Immature natural killer cell (primary cell): ENCODE results near the gene KCNA5. TPM values are rescaled to one million over a fixed set of nuclear protein-coding genes. Genes with fewer than 3 reads are reported as not detected.

Experiments
- DNase-seq, 3 donors: peaks; one replicate each; pipeline ENCODE4 v3.0.0; 2022; ENCODE audit warnings: mixed read lengths in 1 of 3
- H3K27ac Mint-ChIP-seq, 6 donors: one replicate each; pipeline ENCODE4 v1.8.0; 2020; ENCODE audit warnings: mixed read lengths in 6 of 6, mild to moderate bottlenecking in 5 of 6, inconsistent platforms in 4 of 6, moderate library complexity in 3 of 6
- H3K27me3 Mint-ChIP-seq, 3 donors: one replicate each; pipeline ENCODE4 v1.8.0; 2020 to 2021; ENCODE audit warnings: low read depth in 3 of 3, mild to moderate bottlenecking in 3 of 3, mixed read lengths in 3 of 3, moderate library complexity in 3 of 3, inconsistent platforms in 1 of 3
- H3K36me3 Mint-ChIP-seq, 3 donors: one replicate each; pipeline ENCODE4 v1.8.0; 2020; ENCODE audit warnings: mixed read lengths in 3 of 3, inconsistent platforms in 2 of 3, mild to moderate bottlenecking in 2 of 3
- H3K4me1 Mint-ChIP-seq, 2 donors: one replicate each; pipeline ENCODE4 v1.8.0; 2020; ENCODE audit warnings: inconsistent platforms in 2 of 2, mild to moderate bottlenecking in 2 of 2, mixed read lengths in 2 of 2, moderate library complexity in 1 of 2
- H3K4me3 Mint-ChIP-seq, 5 donors: one replicate each; pipeline ENCODE4 v1.8.0; 2020; ENCODE audit warnings: mild to moderate bottlenecking in 5 of 5, mixed read lengths in 5 of 5, inconsistent platforms in 3 of 5, moderate library complexity in 3 of 5
- H3K9me3 Mint-ChIP-seq, 6 donors: one replicate each; pipeline ENCODE4 v1.8.0; 2020; ENCODE audit warnings: mild to moderate bottlenecking in 6 of 6, mixed read lengths in 6 of 6, inconsistent platforms in 4 of 6, moderate library complexity in 3 of 6
- polyA plus RNA-seq, 3 donors: library from polyadenylated mRNA; unstranded; fragments of 300-500 nt; fragmentation: Illumina TruSeq; gene quantifications; one replicate each; pipeline ENCODE4 v1.2.3, GENCODE V29; 2021

The KCNA5 gene
- polyA plus RNA-seq, 3 donors from 2014 or later, result 1.1 TPM; not detected in 2

GRCh38 chr12:5035618-5036017 lies 8.1 kb upstream of the KCNA5 start:
- Mint-ChIP-seq H3K9me3 (peaks cover 0 to 2% (median 0%) of the 10 kb centered on the region in 6 donors), H3K27me3 (peaks cover 2 to 6% (median 2%) of the 10 kb centered on the region in 3 donors), H3K4me3 (no peak overlapping the region), H3K36me3 (no peaks in the 10 kb centered on the region), H3K27ac (no peak overlapping the region), H3K4me1 (no peaks in the 10 kb centered on the region)
- DNase-seq, result no peak

- Mint-ChIP-seq H3K4me3 (no peak overlapping the region), H3K4me1 (no peaks in the 10 kb centered on the region), H3K9me3 (peaks cover 0 to 2% (median 0%) of the 10 kb centered on the region in 6 donors), H3K27ac (no peak overlapping the region), H3K36me3 (no peaks in the 10 kb centered on the region), H3K27me3 (peaks cover 2 to 7% (median 3%) of the 10 kb centered on the region in 3 donors)
- DNase-seq, result no peak
These were observed 7.6 kb upstream of the KCNA5 start for GRCh38 chr12:5036031-5036430.

- H3K9me3 Mint-ChIP-seq, result peaks cover 0 to 2% (median 0%) of the 10 kb centered on the region in 6 donors
- no peak for DNase-seq
- H3K4me3 Mint-ChIP-seq, result no peak overlapping the region
- peaks cover 0 to 7% (median 4%) of the 10 kb centered on the region in 3 donors for H3K27me3 Mint-ChIP-seq
- H3K4me1 Mint-ChIP-seq, result no peaks in the 10 kb centered on the region
- H3K27ac Mint-ChIP-seq, result no peak overlapping the region
- H3K36me3 Mint-ChIP-seq, result no peaks in the 10 kb centered on the region
These were observed 5.8 kb upstream of the KCNA5 start for GRCh38 chr12:5037795-5038357.

GRCh38 chr12:5038781-5039311 lies 4.8 kb upstream of the KCNA5 start:
- H3K9me3 Mint-ChIP-seq, result peaks cover 0 to 2% (median 0%) of the 10 kb centered on the region in 6 donors
- no peak overlapping the region for H3K4me3 Mint-ChIP-seq
- H3K4me1 Mint-ChIP-seq, result no peaks in the 10 kb centered on the region
- H3K27ac Mint-ChIP-seq, result no peak overlapping the region
- H3K27me3 Mint-ChIP-seq, result peaks cover 0 to 7% (median 4%) of the 10 kb centered on the region in 3 donors
- DNase-seq, result no peak
- H3K36me3 Mint-ChIP-seq, result no peaks in the 10 kb centered on the region

- peaks cover 0 to 7% (median 6%) of the 10 kb centered on the region in 3 donors for H3K27me3 Mint-ChIP-seq
- no peak for DNase-seq
These were observed 3.9 kb upstream of the KCNA5 start for GRCh38 chr12:5039815-5040214.

GRCh38 chr12:5040368-5040767 lies 3.3 kb upstream of the KCNA5 start:
- Mint-ChIP-seq H3K4me3 (no peak overlapping the region), H3K27me3 (peaks cover 0 to 7% (median 6%) of the 10 kb centered on the region in 3 donors), H3K27ac (no peak overlapping the region), H3K9me3 (peaks cover 0 to 2% (median 0%) of the 10 kb centered on the region in 6 donors), H3K4me1 (no peaks in the 10 kb centered on the region), H3K36me3 (no peaks in the 10 kb centered on the region)
- no peak for DNase-seq

More at GRCh38 chr12:5039815-5040214, 3.9 kb upstream of the KCNA5 start:
- Mint-ChIP-seq H3K9me3 (peaks cover 0 to 2% (median 0%) of the 10 kb centered on the region in 6 donors), H3K4me1 (no peaks in the 10 kb centered on the region), H3K36me3 (no peaks in the 10 kb centered on the region), H3K4me3 (no peak overlapping the region), H3K27ac (no peak overlapping the region)

GRCh38 chr12:5044420-5045295 lies 979 bp downstream of the KCNA5 start:
- no peaks in the 10 kb centered on the region for H3K36me3 Mint-ChIP-seq
- peaks cover 0 to 2% (median 0%) of the 10 kb centered on the region in 6 donors for H3K9me3 Mint-ChIP-seq
- H3K4me3 Mint-ChIP-seq, result no peak overlapping the region
- peaks cover 0 to 6% (median 4%) of the 10 kb centered on the region in 3 donors for H3K27me3 Mint-ChIP-seq
- H3K27ac Mint-ChIP-seq, result no peak overlapping the region
- no peak for DNase-seq
- no peaks in the 10 kb centered on the region for H3K4me1 Mint-ChIP-seq

GRCh38 chr12:5047094-5047493 lies 3.4 kb downstream of the KCNA5 start:
- Mint-ChIP-seq H3K4me1 (no peaks in the 10 kb centered on the region), H3K9me3 (no peaks in the 10 kb centered on the region), H3K36me3 (no peaks in the 10 kb centered on the region), H3K27ac (no peak overlapping the region), H3K4me3 (no peak overlapping the region), H3K27me3 (peaks cover 0 to 6% (median 0%) of the 10 kb centered on the region in 3 donors)
- no peak for DNase-seq

- H3K4me3 Mint-ChIP-seq, result no peak overlapping the region
- H3K4me1 Mint-ChIP-seq, result no peaks in the 10 kb centered on the region
- H3K9me3 Mint-ChIP-seq, result no peaks in the 10 kb centered on the region
These were observed 4.0 kb downstream of the KCNA5 start for GRCh38 chr12:5047729-5048128.

GRCh38 chr12:5050542-5050941 lies 6.9 kb downstream of the KCNA5 start:
- H3K36me3 Mint-ChIP-seq, result no peaks in the 10 kb centered on the region
- no peak overlapping the region for H3K4me3 Mint-ChIP-seq
- H3K9me3 Mint-ChIP-seq, result no peaks in the 10 kb centered on the region
- no peaks in the 10 kb centered on the region for H3K4me1 Mint-ChIP-seq
- H3K27ac Mint-ChIP-seq, result no peak overlapping the region
- H3K27me3 Mint-ChIP-seq, result peaks cover 0 to 5% (median 0%) of the 10 kb centered on the region in 3 donors
- no peak for DNase-seq

More at GRCh38 chr12:5047729-5048128, 4.0 kb downstream of the KCNA5 start:
- no peaks in the 10 kb centered on the region for H3K36me3 Mint-ChIP-seq
- peaks cover 0 to 6% (median 0%) of the 10 kb centered on the region in 3 donors for H3K27me3 Mint-ChIP-seq
- H3K27ac Mint-ChIP-seq, result no peak overlapping the region
- no peak for DNase-seq

GRCh38 chr12:5051334-5051733 lies 7.7 kb downstream of the KCNA5 start:
- Mint-ChIP-seq H3K4me1 (no peaks in the 10 kb centered on the region), H3K27ac (no peak overlapping the region), H3K4me3 (no peak overlapping the region), H3K9me3 (no peaks in the 10 kb centered on the region), H3K36me3 (no peaks in the 10 kb centered on the region), H3K27me3 (peaks cover 0 to 4% (median 2%) of the 10 kb centered on the region in 3 donors)
- no peak for DNase-seq

- H3K27ac Mint-ChIP-seq, result no peak overlapping the region
- no peaks in the 10 kb centered on the region for H3K9me3 Mint-ChIP-seq
- H3K4me1 Mint-ChIP-seq, result no peaks in the 10 kb centered on the region
- no peak overlapping the region for H3K4me3 Mint-ChIP-seq
- DNase-seq, result no peak
- H3K36me3 Mint-ChIP-seq, result no peaks in the 10 kb centered on the region
- H3K27me3 Mint-ChIP-seq, result peaks cover 0 to 4% (median 3%) of the 10 kb centered on the region in 3 donors
These were observed 8.2 kb downstream of the KCNA5 start for GRCh38 chr12:5051913-5052312.

GRCh38 chr12:5052348-5052747 lies 8.7 kb downstream of the KCNA5 start:
- Mint-ChIP-seq H3K4me1 (no peaks in the 10 kb centered on the region), H3K9me3 (no peaks in the 10 kb centered on the region), H3K27ac (no peak overlapping the region), H3K4me3 (no peak overlapping the region), H3K27me3 (peaks cover 0 to 4% (median 3%) of the 10 kb centered on the region in 3 donors), H3K36me3 (no peaks in the 10 kb centered on the region)
- DNase-seq, result no peak

GRCh38 chr12:5059358-5059757 lies 15.7 kb downstream of the KCNA5 start:
- Mint-ChIP-seq H3K27ac (no peak overlapping the region), H3K4me1 (no peaks in the 10 kb centered on the region), H3K36me3 (no peaks in the 10 kb centered on the region), H3K9me3 (no peaks in the 10 kb centered on the region), H3K4me3 (no peak overlapping the region), H3K27me3 (peaks cover 2 to 9% (median 4%) of the 10 kb centered on the region in 3 donors)
- no peak for DNase-seq
